GM10248 (cell line): Measurements from ENCODE around the gene PLK5.

Experiments used
- CTCF ChIA-PET: fragments of 300-600 bp; sonication (Branson Sonifier 250); formaldehyde crosslinking; extraction: SDS; loops from one replicate; lab custom pipeline; 2021; ENCODE audit warnings: antibody characterized with exemption; lab: Yijun Ruan, JAX
- POLR2A ChIA-PET: fragments of 350-650 bp; sonication (Branson Sonifier 250); formaldehyde crosslinking; extraction: SDS; loops from one replicate; lab custom pipeline; 2020; ENCODE audit warnings: antibody characterized with exemption; lab: Yijun Ruan, JAX
- DNase-seq: peaks from one replicate; pipeline ENCODE4 v3.0.0; 2012; ENCODE audit errors: extremely low spot score
- TF ChIP-seq, protein P1 (sequence below): IDR thresholded peaks from 2 replicates; pipeline ENCODE4 v1.5.1; 2012; ENCODE audit warnings: mild to moderate bottlenecking, low read depth; ENCODE audit errors: extremely low read depth, missing control alignments, control extremely low read depth

Gene PLK5

DNA sequence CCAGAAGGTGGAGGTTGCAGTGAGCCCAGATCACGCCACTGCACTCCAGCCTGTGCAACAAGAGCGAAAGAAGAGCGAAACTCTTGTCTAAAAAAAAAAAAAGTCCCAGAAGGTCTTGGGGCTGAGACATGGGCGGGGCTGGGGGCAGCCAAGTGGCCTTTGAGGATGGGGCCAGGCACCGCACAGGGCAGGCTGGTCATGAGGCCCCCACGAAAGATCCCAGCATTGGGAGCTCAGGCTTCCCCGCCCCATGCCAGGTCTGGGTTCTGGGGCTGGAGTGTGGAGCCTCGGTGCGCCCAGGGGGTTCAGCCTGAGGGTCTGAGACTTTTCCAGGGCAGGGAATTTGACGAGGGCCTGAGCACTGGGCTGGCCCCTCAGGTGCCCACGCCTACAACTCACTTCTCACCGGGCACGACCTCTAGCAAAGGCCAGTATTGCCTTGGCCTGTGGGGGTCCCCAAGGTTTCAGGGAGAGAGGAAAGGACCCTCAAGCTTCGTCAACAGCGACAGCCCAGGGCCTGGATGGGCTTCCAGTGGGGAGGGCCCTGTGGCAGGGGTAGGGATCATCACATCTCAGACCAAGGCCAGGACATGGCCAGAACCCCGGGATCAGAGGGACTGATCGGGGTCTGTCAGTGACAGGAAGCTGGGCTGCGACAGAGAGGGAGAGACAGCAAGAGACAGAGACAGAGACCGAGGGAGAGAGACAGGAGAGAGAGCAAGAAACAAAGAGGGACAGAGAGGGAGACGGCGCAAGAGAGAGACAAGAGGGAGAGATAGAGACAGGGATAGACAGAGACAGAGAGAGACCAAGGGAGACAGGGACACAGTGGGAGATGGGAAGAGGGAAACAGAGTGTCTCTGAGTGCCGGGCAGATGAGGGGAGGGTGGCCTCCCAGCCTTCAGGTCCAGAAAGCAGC, 51.7 kb downstream of the PLK5 start:
- ChIA-PET POLR2A (no interaction called here), CTCF (interaction anchor here (1.7 kb wide), 1 partner anchor 16 kb away, joined by 5 read pairs; no protein-coding TSS in a partner anchor)
- DNase-seq: no peak
- TF ChIP-seq, protein P1, sequence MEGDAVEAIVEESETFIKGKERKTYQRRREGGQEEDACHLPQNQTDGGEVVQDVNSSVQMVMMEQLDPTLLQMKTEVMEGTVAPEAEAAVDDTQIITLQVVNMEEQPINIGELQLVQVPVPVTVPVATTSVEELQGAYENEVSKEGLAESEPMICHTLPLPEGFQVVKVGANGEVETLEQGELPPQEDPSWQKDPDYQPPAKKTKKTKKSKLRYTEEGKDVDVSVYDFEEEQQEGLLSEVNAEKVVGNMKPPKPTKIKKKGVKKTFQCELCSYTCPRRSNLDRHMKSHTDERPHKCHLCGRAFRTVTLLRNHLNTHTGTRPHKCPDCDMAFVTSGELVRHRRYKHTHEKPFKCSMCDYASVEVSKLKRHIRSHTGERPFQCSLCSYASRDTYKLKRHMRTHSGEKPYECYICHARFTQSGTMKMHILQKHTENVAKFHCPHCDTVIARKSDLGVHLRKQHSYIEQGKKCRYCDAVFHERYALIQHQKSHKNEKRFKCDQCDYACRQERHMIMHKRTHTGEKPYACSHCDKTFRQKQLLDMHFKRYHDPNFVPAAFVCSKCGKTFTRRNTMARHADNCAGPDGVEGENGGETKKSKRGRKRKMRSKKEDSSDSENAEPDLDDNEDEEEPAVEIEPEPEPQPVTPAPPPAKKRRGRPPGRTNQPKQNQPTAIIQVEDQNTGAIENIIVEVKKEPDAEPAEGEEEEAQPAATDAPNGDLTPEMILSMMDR: no peak

DNA sequence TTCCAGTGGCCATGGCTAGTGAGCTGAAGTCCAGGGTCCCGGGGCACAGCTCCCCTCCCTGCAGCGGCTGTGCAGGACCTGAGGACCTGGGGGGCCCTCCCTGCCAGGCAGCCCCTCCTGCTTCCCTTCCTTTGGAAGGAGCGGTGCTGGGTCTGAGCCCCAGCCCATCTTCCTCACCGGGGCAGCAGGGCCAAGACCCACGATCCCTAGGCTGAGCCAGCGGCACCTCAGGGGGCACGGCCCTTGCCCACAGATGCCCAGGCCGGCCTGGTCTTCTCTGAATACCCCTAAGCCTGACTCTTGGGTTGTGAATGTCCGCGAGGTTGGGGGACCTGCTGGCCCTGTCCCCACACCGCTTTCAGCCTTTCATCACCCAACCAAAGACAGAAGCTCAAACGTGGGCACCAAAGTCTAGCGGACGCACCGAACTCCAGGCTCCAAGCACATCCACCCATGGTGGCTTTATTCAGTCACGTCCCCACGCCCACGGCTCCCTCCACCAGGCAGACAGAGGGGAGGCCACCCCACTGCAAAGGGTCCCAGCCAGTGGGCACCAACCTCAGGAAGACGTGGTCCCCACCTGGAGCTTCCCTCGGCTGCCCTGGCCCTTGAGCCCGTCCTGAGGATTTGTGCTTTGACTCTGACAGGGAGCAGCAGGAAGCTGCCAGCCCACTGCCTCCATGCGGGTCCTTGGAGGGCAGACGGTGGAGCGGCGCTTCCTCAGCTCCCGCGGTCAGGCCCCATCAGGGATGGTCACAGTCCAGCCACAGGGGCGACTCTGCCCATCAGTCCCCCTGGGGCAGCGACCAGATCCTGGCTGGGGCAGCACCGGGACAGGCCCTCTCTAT, 52.6 kb downstream of the PLK5 start:
- POLR2A ChIA-PET: no interaction called here
- CTCF ChIA-PET: interaction anchor here (0.5 kb wide), 1 partner anchor 38 kb away, joined by 3 read pairs; no protein-coding TSS in a partner anchor
- TF ChIP-seq, protein P1: no peak
- no peak for DNase-seq

DNA sequence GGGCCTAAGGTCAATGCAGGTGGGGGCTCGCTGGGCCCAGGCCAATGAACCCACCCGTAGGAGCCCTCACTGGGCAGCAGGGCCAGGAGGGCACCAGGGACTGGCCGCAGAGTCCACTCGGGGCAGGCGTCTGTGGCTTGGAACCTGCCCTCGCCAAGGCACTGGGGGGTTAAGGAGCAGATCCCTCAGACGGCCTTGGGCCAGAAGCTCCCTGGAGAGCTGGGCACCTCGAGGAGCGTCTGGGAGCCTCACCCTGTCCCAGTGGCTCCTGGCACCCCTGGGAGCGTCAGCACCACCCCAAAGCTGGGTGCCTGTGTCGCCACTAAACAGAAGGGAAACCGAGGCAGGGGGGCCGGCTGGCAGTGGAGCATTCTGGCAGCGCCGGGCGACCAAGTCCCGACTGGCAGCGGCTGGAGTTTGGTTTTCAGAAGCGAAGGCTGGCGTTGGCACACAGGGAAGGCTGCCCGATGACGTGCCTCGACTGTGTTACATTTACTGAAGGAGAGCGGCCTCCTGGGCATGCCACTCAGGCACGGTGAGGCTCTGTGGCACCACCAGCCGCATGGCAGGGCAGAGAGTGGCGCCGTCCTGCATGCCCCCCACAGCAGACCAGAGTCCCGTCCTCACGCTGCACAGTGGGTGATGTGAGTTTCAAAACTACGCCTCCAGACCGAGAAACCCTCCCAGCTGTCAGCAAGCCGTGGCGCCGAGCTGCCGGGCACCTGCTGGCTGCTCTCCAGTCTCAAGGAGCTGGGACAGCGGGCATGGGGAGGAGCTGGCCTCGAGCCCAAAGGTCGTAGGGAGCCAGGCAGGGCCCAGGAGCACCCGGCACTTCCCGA, 53.4 kb downstream of the PLK5 start:
- DNase-seq: no peak
- ChIA-PET POLR2A (no interaction called here), CTCF (interaction anchor here (0.5 to 1.0 kb wide), 5 partner anchors 11 to 249 kb away, joined by 3 read pairs; no protein-coding TSS in a partner anchor)
- TF ChIP-seq, protein P1: no peak

DNA sequence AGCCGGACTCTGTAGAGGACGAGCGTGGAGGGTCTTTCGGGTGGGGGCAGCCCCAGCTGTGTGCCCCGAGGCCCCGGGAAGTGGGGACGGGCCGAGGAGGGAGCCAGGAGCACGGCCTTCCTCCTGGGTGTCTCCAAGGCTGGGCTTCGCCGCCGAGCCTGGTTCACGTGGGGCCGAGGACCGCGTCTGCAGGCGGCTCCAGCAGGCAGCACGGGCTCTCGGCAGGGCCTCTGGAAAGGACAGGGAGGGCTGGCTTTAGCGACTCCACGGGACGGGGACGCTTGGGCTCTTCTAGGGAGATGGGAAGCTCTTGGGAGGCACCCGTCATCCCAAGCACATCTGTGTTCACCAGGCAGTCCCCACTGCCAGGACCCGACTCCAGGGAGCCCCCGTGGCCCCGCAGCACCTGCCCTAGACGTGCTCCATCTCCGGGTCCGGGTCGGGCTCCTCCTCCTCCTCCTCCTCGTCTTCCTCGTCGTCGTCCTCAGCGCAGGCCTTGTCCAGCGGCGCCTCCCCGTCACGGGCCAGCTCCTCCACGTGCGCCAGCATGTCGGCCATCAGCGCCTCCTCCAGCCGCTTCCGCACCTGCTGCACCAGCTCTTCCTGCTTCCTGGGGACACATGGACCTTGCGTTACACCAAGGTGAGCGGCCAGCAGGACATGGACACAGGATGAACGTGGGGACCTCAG, 54.2 kb downstream of the PLK5 start:
- CTCF ChIA-PET: interaction anchor here (0.8 to 1.7 kb wide), 4 partner anchors 10 to 248 kb away, joined by 3 to 6 read pairs (median 3); no protein-coding TSS in a partner anchor
- TF ChIP-seq, protein P1: no peak
- POLR2A ChIA-PET: no interaction called here
- DNase-seq: no peak

DNA sequence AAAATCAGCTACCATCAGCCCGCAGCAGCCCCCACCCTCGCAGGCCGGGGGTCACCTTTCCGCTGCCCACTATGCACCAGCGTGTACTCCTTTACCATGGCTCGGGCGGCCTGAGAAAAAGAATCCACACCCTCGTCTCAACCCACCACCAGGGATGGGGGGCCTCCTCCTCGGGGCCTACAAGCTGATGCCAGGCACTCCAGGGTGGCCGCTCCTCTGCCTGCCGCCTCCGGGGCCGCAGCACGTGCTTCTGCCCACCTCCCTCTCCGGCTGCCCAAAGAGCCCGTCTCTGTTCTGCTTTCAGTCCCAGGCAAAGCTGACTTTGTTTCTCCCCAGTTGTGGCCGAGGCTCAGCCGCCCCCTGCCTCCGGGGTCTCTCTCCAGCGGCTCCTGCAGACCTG, 55.3 kb downstream of the PLK5 start:
- TF ChIP-seq, protein P1: no peak
- no peak for DNase-seq
- CTCF ChIA-PET: interaction anchor here (1.7 kb wide), 1 partner anchor 33 kb away, joined by 6 read pairs; no protein-coding TSS in a partner anchor
- POLR2A ChIA-PET: interaction anchor here (0.7 kb wide), 1 partner anchor 214 kb away, joined by 7 read pairs; no protein-coding TSS in a partner anchor
